Stimulated activated effector memory CD8-positive, alpha-beta T cell treated with anti-CD3 and anti-CD28 coated beads, Interleukin-12 subunit alpha, Interleukin-12 subunit beta, amount 100 ng/mL, for 72 hours (primary cell): ENCODE results near the gene NCK1.

Experiments
- ATAC-seq: fragments of 150-1000 bp; cut with Tn5 transposase; 2 replicates; pipeline ENCODE4 v1.10.0; 2021
- DNase-seq, 2 donors: peaks; one replicate each; pipeline ENCODE4 v3.0.0; 2021 to 2022; ENCODE audit warnings: low spot score in 2 of 2
- H3K27ac Mint-ChIP-seq: one replicate; pipeline ENCODE4 v1.8.0; 2022; ENCODE audit warnings: mild to moderate bottlenecking, mixed read lengths
- H3K36me3 Mint-ChIP-seq: one replicate; pipeline ENCODE4 v1.8.0; 2022; ENCODE audit warnings: mild to moderate bottlenecking, mixed read lengths
- H3K4me1 Mint-ChIP-seq: one replicate; pipeline ENCODE4 v1.8.0; 2022; ENCODE audit warnings: mixed read lengths
- H3K4me3 Mint-ChIP-seq: one replicate; pipeline ENCODE4 v1.8.0; 2022; ENCODE audit warnings: mild to moderate bottlenecking, mixed read lengths
- H3K9me3 Mint-ChIP-seq: one replicate; pipeline ENCODE4 v1.8.0; 2022; ENCODE audit warnings: mixed read lengths

The NCK1 gene

GRCh38 chr3:136938334-136938733 is 76.3 kb downstream of the NCK1 start:
- Mint-ChIP-seq H3K36me3 (peaks cover 33% of the 10 kb centered on the region), H3K27ac (peak overlapping the region; percentile 61), H3K9me3 (peaks cover 2% of the 10 kb centered on the region), H3K4me3 (no peak overlapping the region), H3K4me1 (peaks cover 69% of the 10 kb centered on the region)
- peak; percentile 50 for ATAC-seq
- DNase-seq = no peak

GRCh38 chr3:136939489-136939888 is 77.5 kb downstream of the NCK1 start:
- Mint-ChIP-seq H3K4me3 (peak overlapping the region; percentile 9), H3K4me1 (peaks cover 72% of the 10 kb centered on the region), H3K9me3 (peaks cover 2% of the 10 kb centered on the region), H3K36me3 (peaks cover 21% of the 10 kb centered on the region), H3K27ac (peak overlapping the region; percentile 7)
- ATAC-seq = no peak
- no peak for DNase-seq

- no peak for ATAC-seq
- Mint-ChIP-seq H3K9me3 (no peaks in the 10 kb centered on the region), H3K36me3 (peaks cover 16% of the 10 kb centered on the region), H3K27ac (peak overlapping the region; percentile 9), H3K4me1 (peaks cover 58% of the 10 kb centered on the region), H3K4me3 (peak overlapping the region; percentile 20)
- DNase-seq = no peak
These were observed 80.8 kb downstream of the NCK1 start for GRCh38 chr3:136942803-136943202.

GRCh38 chr3:136943436-136943835 is 81.4 kb downstream of the NCK1 start:
- DNase-seq = no peak
- no peak for ATAC-seq
- Mint-ChIP-seq H3K27ac (peak overlapping the region; percentile 9), H3K4me3 (peak overlapping the region; percentile 20), H3K9me3 (no peaks in the 10 kb centered on the region), H3K4me1 (peaks cover 54% of the 10 kb centered on the region), H3K36me3 (peaks cover 16% of the 10 kb centered on the region)

GRCh38 chr3:136946978-136947377 is 85.0 kb downstream of the NCK1 start:
- no peak for DNase-seq
- Mint-ChIP-seq H3K4me3 (no peak overlapping the region), H3K4me1 (peaks cover 31% of the 10 kb centered on the region), H3K9me3 (no peaks in the 10 kb centered on the region), H3K27ac (no peak overlapping the region), H3K36me3 (peaks cover 16% of the 10 kb centered on the region)
- no peak for ATAC-seq

GRCh38 chr3:136947477-136947876 is 85.5 kb downstream of the NCK1 start:
- Mint-ChIP-seq H3K4me3 (no peak overlapping the region), H3K36me3 (peaks cover 16% of the 10 kb centered on the region), H3K27ac (peak overlapping the region; percentile 9), H3K4me1 (peaks cover 29% of the 10 kb centered on the region), H3K9me3 (no peaks in the 10 kb centered on the region)
- no peak for DNase-seq
- no peak for ATAC-seq

GRCh38 chr3:136949146-136949545 is 87.1 kb downstream of the NCK1 start:
- Mint-ChIP-seq H3K4me3 (no peak overlapping the region), H3K27ac (no peak overlapping the region), H3K36me3 (peaks cover 10% of the 10 kb centered on the region), H3K4me1 (peaks cover 12% of the 10 kb centered on the region), H3K9me3 (no peaks in the 10 kb centered on the region)
- no peak for ATAC-seq
- no peak for DNase-seq

GRCh38 chr3:136949708-136950107 is 87.7 kb downstream of the NCK1 start:
- Mint-ChIP-seq H3K9me3 (no peaks in the 10 kb centered on the region), H3K27ac (no peak overlapping the region), H3K36me3 (peaks cover 10% of the 10 kb centered on the region), H3K4me1 (peaks cover 10% of the 10 kb centered on the region), H3K4me3 (no peak overlapping the region)
- no peak for ATAC-seq
- no peak for DNase-seq

- Mint-ChIP-seq H3K4me1 (peaks cover 19% of the 10 kb centered on the region), H3K9me3 (no peaks in the 10 kb centered on the region), H3K4me3 (no peak overlapping the region), H3K36me3 (peaks cover 6% of the 10 kb centered on the region), H3K27ac (no peak overlapping the region)
- DNase-seq = no peak
- ATAC-seq = no peak
These were observed 88.6 kb downstream of the NCK1 start for GRCh38 chr3:136950623-136951022.

GRCh38 chr3:136952292-136952691 is 90.3 kb downstream of the NCK1 start:
- DNase-seq = no peak
- no peak overlapping the region for H3K27ac Mint-ChIP-seq
- no peaks in the 10 kb centered on the region for H3K36me3 Mint-ChIP-seq
- no peak overlapping the region for H3K4me3 Mint-ChIP-seq
- no peaks in the 10 kb centered on the region for H3K9me3 Mint-ChIP-seq
- H3K4me1 Mint-ChIP-seq = peaks cover 21% of the 10 kb centered on the region
- no peak for ATAC-seq

GRCh38 chr3:136954251-136954650 is 92.2 kb downstream of the NCK1 start:
- Mint-ChIP-seq H3K4me1 (peaks cover 19% of the 10 kb centered on the region), H3K4me3 (no peak overlapping the region), H3K9me3 (no peaks in the 10 kb centered on the region), H3K27ac (no peak overlapping the region), H3K36me3 (no peaks in the 10 kb centered on the region)
- ATAC-seq = no peak
- no peak for DNase-seq

GRCh38 chr3:136954980-136955780 is 93.2 kb downstream of the NCK1 start:
- no peak for DNase-seq
- Mint-ChIP-seq H3K4me3 (no peak overlapping the region), H3K36me3 (no peaks in the 10 kb centered on the region), H3K4me1 (peaks cover 26% of the 10 kb centered on the region), H3K9me3 (no peaks in the 10 kb centered on the region), H3K27ac (peak overlapping the region; percentile 36)
- no peak for ATAC-seq

GRCh38 chr3:136955813-136956212 is 93.8 kb downstream of the NCK1 start:
- H3K27ac Mint-ChIP-seq = peak overlapping the region; percentile 36
- H3K4me3 Mint-ChIP-seq = no peak overlapping the region
- peaks cover 26% of the 10 kb centered on the region for H3K4me1 Mint-ChIP-seq
- DNase-seq (no peak), ATAC-seq (no peak)
- no peaks in the 10 kb centered on the region for H3K9me3 Mint-ChIP-seq
- no peaks in the 10 kb centered on the region for H3K36me3 Mint-ChIP-seq

GRCh38 chr3:136956971-136957370 is 95.0 kb downstream of the NCK1 start:
- H3K36me3 Mint-ChIP-seq = no peaks in the 10 kb centered on the region
- H3K27ac Mint-ChIP-seq = no peak overlapping the region
- H3K9me3 Mint-ChIP-seq = no peaks in the 10 kb centered on the region
- DNase-seq (no peak), ATAC-seq (no peak)
- H3K4me1 Mint-ChIP-seq = peaks cover 26% of the 10 kb centered on the region
- H3K4me3 Mint-ChIP-seq = no peak overlapping the region

GRCh38 chr3:136957751-136958288 is 95.8 kb downstream of the NCK1 start, which contains the start of gene IL20RB:
IL20RB (plus strand) TSS chr3:136957983; CDS start chr3:136958114, 131 bp downstream.
- no peak within 1 kb of the TSS for H3K4me3 Mint-ChIP-seq
- peak within 1 kb of the TSS; percentile 46 for H3K27ac Mint-ChIP-seq
- H3K4me1 Mint-ChIP-seq = peaks cover 26% of the 10 kb centered on the region
- DNase-seq = no peak
- no peaks in the 10 kb centered on the region for H3K36me3 Mint-ChIP-seq
- no peak for ATAC-seq
- no peaks in the 10 kb centered on the region for H3K9me3 Mint-ChIP-seq

GRCh38 chr3:136958939-136959338 is 96.9 kb downstream of the NCK1 start:
- ATAC-seq (no peak), DNase-seq (no peak)
- Mint-ChIP-seq H3K9me3 (no peaks in the 10 kb centered on the region), H3K36me3 (no peaks in the 10 kb centered on the region), H3K4me3 (no peak overlapping the region), H3K27ac (peak overlapping the region; percentile 46), H3K4me1 (peaks cover 26% of the 10 kb centered on the region)
